ENCODE data around the gene SKI. TPM values are rescaled to one million over a fixed set of nuclear protein-coding genes. Genes with fewer than 3 reads are reported as not detected.

SKI gene
- total RNA-seq, 1 donor = 48.9 TPM

- Histone ChIP-seq H3K27ac (ENCODE audit: low read depth, low read length) (peak overlapping the region; percentile 53), H3K4me2 (ENCODE audit: insufficient read depth, low read length) (peak overlapping the region; percentile 32)
Observed at GRCh38 chr1:2270260-2271100, 42.4 kb downstream of the SKI start.

GRCh38 chr1:2271211-2271721 lies 43.1 kb downstream of the SKI start:
- H3K9me3 ChIP-seq (ENCODE audit: low read depth, low read length) = no peaks in the 10 kb centered on the region
- H3K36me3 ChIP-seq (ENCODE audit: insufficient read depth, low read length) = no peaks in the 10 kb centered on the region
- H3K4me1 ChIP-seq (ENCODE audit: insufficient read depth, low read length) = peaks cover 30% of the 10 kb centered on the region
- no peak for TF ChIP-seq CTCF (IDR thresholded peaks at IDR 0.05; ENCODE audit: extremely low read depth, low read depth, low read length)
- H2AFZ ChIP-seq (ENCODE audit: low read length) = no peak overlapping the region
- DNase-seq (ENCODE audit: insufficient read length, low spot score, missing footprints) = no peak
- peaks cover 90% of the 10 kb centered on the region for H4K20me1 ChIP-seq (ENCODE audit: insufficient read depth, low read length)
- H3K79me2 ChIP-seq (ENCODE audit: insufficient read depth, low read length) = peaks cover 99% of the 10 kb centered on the region
- H3K27me3 ChIP-seq (ENCODE audit: insufficient read depth, low read length) = no peaks in the 10 kb centered on the region
- no peak overlapping the region for H3K4me3 ChIP-seq (ENCODE audit: insufficient read depth, low read length)
- no peak overlapping the region for H3K27ac ChIP-seq (ENCODE audit: low read depth, low read length)
- no peak overlapping the region for H3K4me2 ChIP-seq (ENCODE audit: insufficient read depth, low read length)

More at GRCh38 chr1:2270260-2271100, 42.4 kb downstream of the SKI start:
- Histone ChIP-seq H2AFZ (ENCODE audit: low read length) (no peak overlapping the region), H4K20me1 (ENCODE audit: insufficient read depth, low read length) (peaks cover 90% of the 10 kb centered on the region), H3K4me3 (ENCODE audit: insufficient read depth, low read length) (no peak overlapping the region), H3K27me3 (ENCODE audit: insufficient read depth, low read length) (no peaks in the 10 kb centered on the region), H3K4me1 (ENCODE audit: insufficient read depth, low read length) (peaks cover 24% of the 10 kb centered on the region), H3K9me3 (ENCODE audit: low read depth, low read length) (no peaks in the 10 kb centered on the region), H3K36me3 (ENCODE audit: insufficient read depth, low read length) (no peaks in the 10 kb centered on the region), H3K79me2 (ENCODE audit: insufficient read depth, low read length) (peaks cover 99% of the 10 kb centered on the region)
- no peak for TF ChIP-seq CTCF (IDR thresholded peaks at IDR 0.05; ENCODE audit: extremely low read depth, low read depth, low read length)
- no peak for DNase-seq (ENCODE audit: insufficient read length, low spot score, missing footprints)

GRCh38 chr1:2271841-2272655 lies 43.9 kb downstream of the SKI start:
- Histone ChIP-seq H3K79me2 (ENCODE audit: insufficient read depth, low read length) (peaks cover 99% of the 10 kb centered on the region), H3K4me1 (ENCODE audit: insufficient read depth, low read length) (peaks cover 38% of the 10 kb centered on the region), H3K27ac (ENCODE audit: low read depth, low read length) (peak overlapping the region; percentile 45), H3K27me3 (ENCODE audit: insufficient read depth, low read length) (no peaks in the 10 kb centered on the region), H2AFZ (ENCODE audit: low read length) (no peak overlapping the region), H3K36me3 (ENCODE audit: insufficient read depth, low read length) (no peaks in the 10 kb centered on the region), H3K4me3 (ENCODE audit: insufficient read depth, low read length) (no peak overlapping the region), H3K4me2 (ENCODE audit: insufficient read depth, low read length) (no peak overlapping the region), H3K9me3 (ENCODE audit: low read depth, low read length) (no peaks in the 10 kb centered on the region), H4K20me1 (ENCODE audit: insufficient read depth, low read length) (peaks cover 90% of the 10 kb centered on the region)
- TF ChIP-seq CTCF (IDR thresholded peaks at IDR 0.05; ENCODE audit: extremely low read depth, low read depth, low read length) = no peak
- peak; percentile 92 for DNase-seq (ENCODE audit: insufficient read length, low spot score, missing footprints)
